Loucy (cell line): ENCODE results near the gene SELENOO.

Source experiments
- EZH2phosphoT487 ChIP-seq: fragments of 200-600 bp; IDR thresholded peaks from 2 replicates; pipeline ENCODE4 v1.6.1; 2018; ENCODE audit warnings: antibody characterized with exemption, mild to moderate bottlenecking, moderate library complexity, borderline replicate concordance
- TF ChIP-seq, protein P1 (sequence below): fragments of 200-600 bp; sonication (generic); conservative IDR thresholded peaks from 2 replicates; pipeline ENCODE4 v1.5.1; 2014; ENCODE audit warnings: mild to moderate bottlenecking, antibody characterized with exemption, low read length

DNA sequence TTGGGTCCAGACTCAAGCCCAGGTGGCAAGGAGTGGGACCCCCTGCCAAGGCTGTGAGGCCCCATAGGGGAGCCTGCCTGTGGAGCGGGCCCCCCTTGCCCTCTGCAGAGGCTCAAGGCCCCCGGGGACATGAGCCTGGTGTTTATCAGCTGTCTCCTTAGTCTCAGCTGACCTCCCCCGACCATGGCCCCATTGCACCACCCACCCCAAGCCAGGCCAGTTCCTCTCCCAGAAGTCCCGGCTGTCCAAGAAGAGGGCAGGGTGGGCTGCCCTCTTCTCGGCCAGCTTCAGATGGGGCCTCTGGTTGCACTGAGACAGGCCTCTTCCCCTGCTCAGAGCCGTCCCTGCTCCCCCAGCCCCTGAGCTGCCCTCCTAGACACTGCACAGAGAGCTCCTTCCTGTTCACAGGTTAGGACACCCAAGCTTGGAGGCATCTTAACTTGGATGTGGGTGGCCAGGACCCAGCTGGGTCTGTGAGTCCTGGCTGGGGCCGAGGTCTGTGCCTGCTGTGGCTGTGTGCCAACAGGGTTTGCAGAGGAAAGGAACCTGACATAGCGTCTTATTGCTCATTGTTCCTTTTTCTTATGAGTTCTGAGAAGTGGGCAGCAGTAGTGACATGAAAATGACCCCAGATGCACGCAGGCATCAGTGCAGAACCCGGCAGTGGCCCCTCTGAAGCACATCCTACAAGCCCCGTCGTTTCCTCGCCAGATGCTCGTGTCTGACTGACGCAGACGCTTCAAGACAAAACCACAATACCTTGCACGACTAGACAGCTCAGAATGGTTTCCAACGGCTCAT lies 9.7 kb upstream of the SELENOO start:
- TF ChIP-seq, protein P1, sequence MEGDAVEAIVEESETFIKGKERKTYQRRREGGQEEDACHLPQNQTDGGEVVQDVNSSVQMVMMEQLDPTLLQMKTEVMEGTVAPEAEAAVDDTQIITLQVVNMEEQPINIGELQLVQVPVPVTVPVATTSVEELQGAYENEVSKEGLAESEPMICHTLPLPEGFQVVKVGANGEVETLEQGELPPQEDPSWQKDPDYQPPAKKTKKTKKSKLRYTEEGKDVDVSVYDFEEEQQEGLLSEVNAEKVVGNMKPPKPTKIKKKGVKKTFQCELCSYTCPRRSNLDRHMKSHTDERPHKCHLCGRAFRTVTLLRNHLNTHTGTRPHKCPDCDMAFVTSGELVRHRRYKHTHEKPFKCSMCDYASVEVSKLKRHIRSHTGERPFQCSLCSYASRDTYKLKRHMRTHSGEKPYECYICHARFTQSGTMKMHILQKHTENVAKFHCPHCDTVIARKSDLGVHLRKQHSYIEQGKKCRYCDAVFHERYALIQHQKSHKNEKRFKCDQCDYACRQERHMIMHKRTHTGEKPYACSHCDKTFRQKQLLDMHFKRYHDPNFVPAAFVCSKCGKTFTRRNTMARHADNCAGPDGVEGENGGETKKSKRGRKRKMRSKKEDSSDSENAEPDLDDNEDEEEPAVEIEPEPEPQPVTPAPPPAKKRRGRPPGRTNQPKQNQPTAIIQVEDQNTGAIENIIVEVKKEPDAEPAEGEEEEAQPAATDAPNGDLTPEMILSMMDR = no peak
- TF ChIP-seq EZH2phosphoT487 = no peak
